ENCODE measurements around the gene APP.

The APP gene

DNA sequence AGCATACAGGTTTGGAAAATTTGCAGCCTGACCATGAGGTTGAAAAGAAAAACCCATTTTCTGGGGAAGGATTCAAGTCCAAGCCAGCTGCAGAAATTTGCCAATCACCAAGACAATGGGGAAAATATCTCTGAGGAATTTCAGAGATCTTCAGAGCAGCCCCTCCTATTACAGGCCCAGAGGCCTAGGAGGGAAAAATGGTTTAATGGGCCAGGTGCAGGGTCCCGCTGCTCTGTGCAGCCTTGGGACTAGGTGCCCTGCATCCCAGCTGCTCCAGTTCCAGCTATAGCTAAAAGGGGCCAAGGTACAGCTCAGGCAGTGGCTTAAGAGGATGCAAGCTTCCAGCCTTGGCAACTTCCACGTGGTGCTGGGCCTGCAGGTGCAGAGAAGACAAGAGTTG, 322.3 kb downstream of the APP start:
- in situ Hi-C loops (cut with HindIII; ENCODE audit: low sequenced_read_pairs), result loop anchor here (5.0 kb wide), 1 partner anchor 106 kb away; no protein-coding TSS in a partner anchor

- in situ Hi-C loops (cut with HindIII; ENCODE audit: low sequenced_read_pairs), result loop anchor here (5.0 kb wide), 1 partner anchor 103 kb away; no protein-coding TSS in a partner anchor
Observed at GRCh38 chr21:25845729-25846256, 324.8 kb downstream of the APP start.

DNA sequence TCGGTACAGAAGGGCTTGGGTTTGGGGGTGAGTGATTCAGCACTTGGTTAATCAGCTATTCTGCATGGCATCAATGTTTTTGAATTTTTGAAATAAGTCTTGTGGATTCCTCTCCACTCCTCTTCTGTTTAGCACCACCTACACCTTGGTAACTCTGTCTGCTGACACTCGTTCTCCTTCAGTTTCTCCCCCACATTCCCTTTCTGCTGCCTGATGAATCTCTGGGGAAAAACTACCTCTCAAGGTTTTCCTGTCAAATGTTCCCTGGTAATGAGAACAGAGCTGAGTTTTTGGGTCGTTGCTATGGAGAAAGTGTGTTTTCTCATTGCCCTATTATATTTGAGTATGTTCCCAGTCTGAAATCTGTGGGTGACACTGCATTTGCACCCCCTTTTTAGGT, 327.6 kb downstream of the APP start:
- in situ Hi-C loops (cut with HindIII; ENCODE audit: low sequenced_read_pairs), result no loop called here

- in situ Hi-C loops (cut with HindIII; ENCODE audit: low sequenced_read_pairs), result no loop called here
Observed at GRCh38 chr21:25838809-25839208, 331.8 kb downstream of the APP start.

GRCh38 chr21:25837533-25838265, 332.9 kb downstream of the APP start:
- in situ Hi-C loops (cut with HindIII; ENCODE audit: low sequenced_read_pairs), result no loop called here

- in situ Hi-C loops (cut with HindIII; ENCODE audit: low sequenced_read_pairs), result no loop called here
Observed at GRCh38 chr21:25836396-25836795, 334.2 kb downstream of the APP start.

- in situ Hi-C loops (cut with HindIII; ENCODE audit: low sequenced_read_pairs), result no loop called here
Observed at GRCh38 chr21:25834381-25834780, 336.2 kb downstream of the APP start.

GRCh38 chr21:25831300-25831960, 339.1 kb downstream of the APP start:
- in situ Hi-C loops (cut with HindIII; ENCODE audit: low sequenced_read_pairs), result no loop called here
